ENCODE results near the gene PCBP3.

DNA sequence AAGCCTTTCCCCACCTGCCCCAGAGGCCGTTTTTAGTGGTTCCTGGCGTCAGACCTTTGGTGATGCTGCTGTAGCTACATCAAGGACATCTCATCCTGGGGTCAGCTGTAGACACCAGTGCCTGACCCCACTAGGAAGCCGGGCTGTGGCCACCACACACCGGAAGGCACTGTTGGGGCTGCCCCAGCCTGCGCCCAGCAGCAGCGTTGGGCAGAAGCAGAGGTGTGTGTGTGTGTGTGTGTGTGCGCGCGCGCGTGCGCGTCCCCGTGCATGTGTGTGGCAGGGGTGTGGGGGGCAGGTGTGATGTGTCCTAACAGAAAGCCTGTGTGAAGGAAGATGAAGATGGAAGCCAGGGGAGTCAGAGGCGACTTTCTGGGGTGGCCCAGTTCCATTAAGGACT lies 276.1 kb downstream of the PCBP3 start:
- TF ChIP-seq, protein P1, sequence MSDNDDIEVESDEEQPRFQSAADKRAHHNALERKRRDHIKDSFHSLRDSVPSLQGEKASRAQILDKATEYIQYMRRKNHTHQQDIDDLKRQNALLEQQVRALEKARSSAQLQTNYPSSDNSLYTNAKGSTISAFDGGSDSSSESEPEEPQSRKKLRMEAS (IDR thresholded peaks at IDR 0.05; ENCODE audit: insufficient read depth, insufficient read length), result no peak
- TF ChIP-seq POLR2A (IDR thresholded peaks at IDR 0.05; ENCODE audit: low read depth, low read length), result no peak
- TF ChIP-seq, protein P2, sequence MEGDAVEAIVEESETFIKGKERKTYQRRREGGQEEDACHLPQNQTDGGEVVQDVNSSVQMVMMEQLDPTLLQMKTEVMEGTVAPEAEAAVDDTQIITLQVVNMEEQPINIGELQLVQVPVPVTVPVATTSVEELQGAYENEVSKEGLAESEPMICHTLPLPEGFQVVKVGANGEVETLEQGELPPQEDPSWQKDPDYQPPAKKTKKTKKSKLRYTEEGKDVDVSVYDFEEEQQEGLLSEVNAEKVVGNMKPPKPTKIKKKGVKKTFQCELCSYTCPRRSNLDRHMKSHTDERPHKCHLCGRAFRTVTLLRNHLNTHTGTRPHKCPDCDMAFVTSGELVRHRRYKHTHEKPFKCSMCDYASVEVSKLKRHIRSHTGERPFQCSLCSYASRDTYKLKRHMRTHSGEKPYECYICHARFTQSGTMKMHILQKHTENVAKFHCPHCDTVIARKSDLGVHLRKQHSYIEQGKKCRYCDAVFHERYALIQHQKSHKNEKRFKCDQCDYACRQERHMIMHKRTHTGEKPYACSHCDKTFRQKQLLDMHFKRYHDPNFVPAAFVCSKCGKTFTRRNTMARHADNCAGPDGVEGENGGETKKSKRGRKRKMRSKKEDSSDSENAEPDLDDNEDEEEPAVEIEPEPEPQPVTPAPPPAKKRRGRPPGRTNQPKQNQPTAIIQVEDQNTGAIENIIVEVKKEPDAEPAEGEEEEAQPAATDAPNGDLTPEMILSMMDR (IDR thresholded peaks at IDR 0.05; ENCODE audit: extremely low read depth in 1 of 2, insufficient read depth in 1 of 2, low read depth in 1 of 2, low read length in 2 of 2), result no peak
- no peak for TF ChIP-seq POLR2AphosphoS5 (IDR thresholded peaks at IDR 0.05; ENCODE audit: insufficient read depth, low read depth, low read length)
- TF ChIP-seq EZH2 (IDR thresholded peaks at IDR 0.05; ENCODE audit: borderline replicate concordance, low read depth, low read length, severe bottlenecking), result no peak
- TF ChIP-seq MYC (IDR thresholded peaks at IDR 0.05; ENCODE audit: low read depth, low read length), result no peak
- no peak for TF ChIP-seq GATA2 (IDR thresholded peaks at IDR 0.05; ENCODE audit: insufficient read depth, insufficient read length, low read depth, low read length)
- TF ChIP-seq FOS (IDR thresholded peaks at IDR 0.05; ENCODE audit: borderline replicate concordance, insufficient read depth, low read length), result no peak

Data from endothelial cell of umbilical vein (primary cell).